HG03432 (cell line): ENCODE results near the gene STEAP3.

Source experiments
- ATAC-seq: cut with Tn5 transposase; IDR thresholded peaks from one replicate; pipeline ENCODE4 v1.9.1; 2021; ENCODE audit warnings: mild to moderate bottlenecking, moderate library complexity; ENCODE audit not compliant: unreplicated experiment

STEAP3 gene

GRCh38 chr2:119223521-119224390 lies at the start of gene STEAP3:
Gene STEAP3 (plus strand): TSS chr2:119223834. CDS start chr2:119231013, 7,179 bp downstream.
- peak; percentile 90 for ATAC-seq

- peak; percentile 84 for ATAC-seq
Measured at GRCh38 chr2:119174216-119174992, 49.2 kb upstream of the STEAP3 start.

GRCh38 chr2:119174993-119175347 lies 48.7 kb upstream of the STEAP3 start:
- no peak for ATAC-seq

- ATAC-seq = no peak
Measured at GRCh38 chr2:119175517-119175916, 48.1 kb upstream of the STEAP3 start.

- no peak for ATAC-seq
Measured at GRCh38 chr2:119177171-119177837, 46.3 kb upstream of the STEAP3 start.

- no peak for ATAC-seq
Measured at GRCh38 chr2:119177838-119178190, 45.8 kb upstream of the STEAP3 start.

- ATAC-seq = no peak
Measured at GRCh38 chr2:119178776-119179175, 44.9 kb upstream of the STEAP3 start.

- ATAC-seq = no peak
Measured at GRCh38 chr2:119179202-119179601, 44.4 kb upstream of the STEAP3 start.

- no peak for ATAC-seq
Measured at GRCh38 chr2:119179991-119180390, 43.6 kb upstream of the STEAP3 start.

GRCh38 chr2:119180892-119181291 lies 42.7 kb upstream of the STEAP3 start:
- no peak for ATAC-seq

GRCh38 chr2:119181391-119181790 lies 42.2 kb upstream of the STEAP3 start:
- ATAC-seq = no peak

- ATAC-seq = no peak
Measured at GRCh38 chr2:119181791-119182445, 41.7 kb upstream of the STEAP3 start.

- no peak for ATAC-seq
Measured at GRCh38 chr2:119184512-119184911, 39.1 kb upstream of the STEAP3 start.

GRCh38 chr2:119190321-119191111 lies 33.1 kb upstream of the STEAP3 start:
- ATAC-seq = no peak

- no peak for ATAC-seq
Measured at GRCh38 chr2:119192893-119193292, 30.7 kb upstream of the STEAP3 start.

GRCh38 chr2:119195001-119195400 lies 28.6 kb upstream of the STEAP3 start:
- ATAC-seq = no peak

- no peak for ATAC-seq
Measured at GRCh38 chr2:119195887-119196286, 27.7 kb upstream of the STEAP3 start.

- no peak for ATAC-seq
Measured at GRCh38 chr2:119196301-119197125, 27.1 kb upstream of the STEAP3 start.

GRCh38 chr2:119197126-119197405 lies 26.6 kb upstream of the STEAP3 start:
- ATAC-seq = no peak
